B cell (primary cell): Measurements from ENCODE around the gene EML3. TPM values are rescaled to one million over a fixed set of nuclear protein-coding genes. Genes with fewer than 3 reads are reported as not detected.
A peak's percentile ranks its signal among the peaks of the same experiment; 100 is the strongest.

Experiments used
- ATAC-seq: fragments of 200-7000 bp; cut with Tn5 transposase; one replicate; pipeline ENCODE4 v1.10.0; 2021; ENCODE audit warnings: low read depth, mild to moderate bottlenecking, moderate number of reproducible peaks, moderate library complexity
- CTCF ChIA-PET: fragments of 350-600 bp; sonication (Branson Sonifier 250); formaldehyde crosslinking; loops from one replicate; lab custom pipeline; 2021; ENCODE audit warnings: antibody characterized with exemption, inconsistent platforms; lab: Charles Lee
- POLR2A ChIA-PET: fragments of 350-600 bp; sonication (Branson Sonifier 250); formaldehyde crosslinking; loops from one replicate; lab custom pipeline; 2021; ENCODE audit warnings: antibody characterized with exemption; lab: Charles Lee
- DNase-seq: peaks from one replicate; pipeline ENCODE4 v3.0.0; 2013
- H2AFZ ChIP-seq: 2 replicates; pipeline ENCODE4 v1.6.1; 2012; ENCODE audit warnings: mild to moderate bottlenecking, low read depth, low read length; ENCODE audit not compliant: insufficient read depth, poor library complexity, severe bottlenecking
- H3K27ac ChIP-seq, 2 donors: 1 replicate in 1 of 2; 2 replicates in 1 of 2; pipeline ENCODE4 v1.5.1; 2012 to 2013; ENCODE audit warnings: low read length in 2 of 2, mild to moderate bottlenecking in 2 of 2, moderate library complexity in 1 of 2
- H3K27me3 ChIP-seq, 4 experiments: fragments of 200-600 bp in 1 of 4; sonication (generic) in 1 of 4; replicated peaks in 1 of 4; 1 replicate in 2 of 4; 2 replicates in 2 of 4; pipeline versions ENCODE4 v1.6.1 to v1.7.0; 2013 to 2016; ENCODE audit warnings: low read length in 3 of 4, mild to moderate bottlenecking in 2 of 4, mixed read lengths in 1 of 4, moderate library complexity in 1 of 4; ENCODE audit not compliant: insufficient read depth in 4 of 4, control insufficient read depth in 3 of 4; ENCODE audit errors: control extremely low read depth in 1 of 4
- H3K36me3 ChIP-seq, 2 experiments: replicated peaks in 1 of 2; 1 replicate in 1 of 2; 2 replicates in 1 of 2; pipeline versions ENCODE4 v1.6.1 to v1.7.1; 2013; ENCODE audit warnings: low read length in 1 of 2; ENCODE audit not compliant: insufficient read depth in 2 of 2, control insufficient read depth in 1 of 2; ENCODE audit errors: control extremely low read depth in 1 of 2, extremely low read depth in 1 of 2
- H3K4me1 ChIP-seq, 2 donors: fragments of 200-600 bp in 1 of 2; sonication (generic) in 1 of 2; 1 replicate in 1 of 2; 2 replicates in 1 of 2; pipeline versions ENCODE4 v1.5.1 to v1.6.1; 2013 to 2017; ENCODE audit warnings: low read length in 2 of 2; ENCODE audit not compliant: control insufficient read depth in 2 of 2, insufficient read depth in 2 of 2
- H3K4me2 ChIP-seq: replicated peaks from 2 replicates; pipeline ENCODE3; 2012; ENCODE audit warnings: mild to moderate bottlenecking, low read depth, low read length; ENCODE audit not compliant: poor library complexity, severe bottlenecking
- H3K4me3 ChIP-seq, 5 experiments: fragments of 200-600 bp in 1 of 5; sonication (generic) in 1 of 5; 1 replicate in 3 of 5; 2 replicates in 2 of 5; pipeline versions ENCODE4 v1.5.1 to v1.7.0; 2011 to 2016; ENCODE audit warnings: low read length in 4 of 5, mild to moderate bottlenecking in 4 of 5, low read depth in 2 of 5, control low read depth in 1 of 5, moderate library complexity in 1 of 5; ENCODE audit not compliant: insufficient read depth in 1 of 5; ENCODE audit errors: control extremely low read depth in 1 of 5, extremely low read depth in 1 of 5
- H3K79me2 ChIP-seq: fragments of 200-600 bp; sonication (generic); one replicate; pipeline ENCODE4 v1.6.0; 2016; ENCODE audit warnings: low read length; ENCODE audit not compliant: control insufficient read depth, insufficient read depth
- H3K9ac ChIP-seq: fragments of 200-600 bp; sonication (generic); 2 replicates; pipeline ENCODE4 v1.6.1; 2017; ENCODE audit warnings: mild to moderate bottlenecking, low read length, moderate library complexity
- H3K9me3 ChIP-seq, 3 donors: one replicate each; pipeline versions ENCODE4 v1.6.1 to v1.7.1; 2013; ENCODE audit warnings: low read length in 2 of 3; ENCODE audit not compliant: control insufficient read depth in 2 of 3, insufficient read depth in 1 of 3; ENCODE audit errors: control extremely low read depth in 1 of 3
- H4K20me1 ChIP-seq: 2 replicates; pipeline ENCODE4 v1.6.0; 2012; ENCODE audit warnings: mild to moderate bottlenecking, low read length; ENCODE audit not compliant: insufficient read depth, control insufficient read depth, poor library complexity, severe bottlenecking
- H3K27ac Mint-ChIP-seq: one replicate; pipeline ENCODE4 v1.8.0; 2021; ENCODE audit warnings: mixed read lengths
- H3K27me3 Mint-ChIP-seq: one replicate; pipeline ENCODE4 v1.8.0; 2021; ENCODE audit warnings: mixed read lengths
- H3K4me1 Mint-ChIP-seq: one replicate; pipeline ENCODE4 v1.8.0; 2021; ENCODE audit warnings: mixed read lengths
- H3K4me3 Mint-ChIP-seq: one replicate; pipeline ENCODE4 v1.8.0; 2021; ENCODE audit warnings: mixed read lengths
- H3K9me3 Mint-ChIP-seq: one replicate; pipeline ENCODE4 v1.8.0; 2022; ENCODE audit warnings: mixed read lengths; ENCODE audit not compliant: insufficient read depth
- CTCF ChIP-seq: fragments of 200-600 bp; IDR thresholded peaks from one replicate; pipeline ENCODE4 v1.8.0; 2022; ENCODE audit warnings: antibody characterized with exemption, mild to moderate bottlenecking
- EZH2 ChIP-seq: IDR thresholded peaks from 2 replicates; pipeline ENCODE4 v1.6.1; 2012; ENCODE audit warnings: borderline replicate concordance, low read depth, mild to moderate bottlenecking, moderate library complexity, low read length; ENCODE audit not compliant: insufficient read depth, poor library complexity, severe bottlenecking
- WGBS: methylation state at CpG from one replicate; pipeline ENCODE4 v1.1.5; 2013; ENCODE audit warnings: missing lambda C conversion rate; ENCODE audit not compliant: insufficient coverage; 5-methylcytosine and 5-hydroxymethylcytosine counted together
- intact Hi-C: fragments of 100-400 bp; cut with micrococcal nuclease; formaldehyde crosslinking; loops from one replicate; pipeline ENCODE4 v1.10.0; 2022
- polyA plus RNA-seq: library from polyadenylated mRNA; depleted of rRNA; stranded (reverse); fragments of >200 nt; gene quantifications from 2 replicates; pipeline ENCODE4 v1.2.3, GENCODE V29; 2012
- total RNA-seq, 2 donors: library from RNA; stranded (reverse); fragments of 120-200 nt in 1 of 2; gene quantifications; 1 replicate in 1 of 2; 2 replicates in 1 of 2; pipeline versions ENCODE4 v1.2.3 to v1.2.4, GENCODE V29; 2013 to 2022

Gene EML3
- total and polyA plus RNA-seq, 2 donors (not counting 1 experiment from before 2014, with no cell fraction given): 127 to 128 TPM

GRCh38 chr11:62645946-62646824 is 33.6 kb upstream of the EML3 start, which contains the start of gene GANAB:
TSS of gene GANAB (minus strand) at chr11:62646613. CDS start at chr11:62646599, 14 bp downstream.
- Histone ChIP-seq H3K4me1 (peaks cover 14 to 21% of the 10 kb centered on the region in 2 donors), H3K27ac (peak within 1 kb of the TSS; percentile 75 to 89), H4K20me1 (peaks cover 14% of the 10 kb centered on the region), H3K4me3 (peak within 1 kb of the TSS; percentile 54 to 98 (median 90)), H3K79me2 (peaks cover 72% of the 10 kb centered on the region), H3K9me3 (no peaks in the 10 kb centered on the region), H2AFZ (peak within 1 kb of the TSS; percentile 76), H3K9ac (peak within 1 kb of the TSS; percentile 90), H3K27me3 (no peaks in the 10 kb centered on the region), H3K4me2 (peak within 1 kb of the TSS; percentile 84), H3K36me3 (peaks cover 0 to 40% of the 10 kb centered on the region in 2 experiments)
- H3K27ac Mint-ChIP-seq: peak within 1 kb of the TSS; percentile 95
- H3K9me3 Mint-ChIP-seq: no peaks in the 10 kb centered on the region
- H3K27me3 Mint-ChIP-seq: no peaks in the 10 kb centered on the region
- peaks cover 26% of the 10 kb centered on the region for H3K4me1 Mint-ChIP-seq
- POLR2A ChIA-PET: interaction anchor here (0.5 to 4.7 kb wide), 11 partner anchors 18 to 205 kb away, joined by 3 to 32 read pairs (median 4); partner anchors contain the start of genes C11orf98, CSKMT, LBHD1 and TMEM223
- 1% methylated on average over 71 of the region's 73 CpGs for WGBS
- intact Hi-C loops: loop anchor here (1.0 to 2.0 kb wide), 9 partner anchors 19 to 186 kb away; partner anchors contain the start of genes C11orf98, CSKMT, EML3 and MTA2
- DNase-seq: peak; percentile 97
- no peak for TF ChIP-seq CTCF
- TF ChIP-seq EZH2: no peak
- ATAC-seq: peak; percentile 99
- peak within 1 kb of the TSS; percentile 97 for H3K4me3 Mint-ChIP-seq
- CTCF ChIA-PET: interaction anchor here (0.8 to 1.6 kb wide), 6 partner anchors 26 to 140 kb away, joined by 3 to 5 read pairs (median 3); partner anchors contain the start of genes MTA2 and TUT1
